GM12878 (cell line): Measurements from ENCODE around the gene SMPDL3A. TPM values are rescaled to one million over a fixed set of nuclear protein-coding genes. Genes with fewer than 3 reads are reported as not detected.

Experiments used
- ATAC-seq: fragments of 200-7000 bp; cut with Tn5 transposase; 3 replicates; pipeline ENCODE4 v1.9.1; 2020; ENCODE audit warnings: mild to moderate bottlenecking, moderate library complexity
- BruUV-seq: library from RNA; stranded (reverse); fragments of 400-500 nt; replicated peaks from 2 replicates; lab custom pipeline; 2021; lab: Mats Ljungman, UMichigan
- CTCF ChIA-PET: fragments of 300-600 bp; sonication (Branson Sonifier 250); formaldehyde crosslinking; extraction: SDS; loops from one replicate; lab custom pipeline; 2021; ENCODE audit warnings: inconsistent platforms; lab: Yijun Ruan, JAX
- POLR2A ChIA-PET: fragments of 350-600 bp; formaldehyde crosslinking; extraction: SDS; loops from one replicate; lab custom pipeline; 2021; ENCODE audit warnings: inconsistent platforms; lab: Charles Lee
- RAD21 ChIA-PET: fragments of 300-600 bp; sonication (Branson Sonifier 250); formaldehyde crosslinking; loops from one replicate; lab custom pipeline; 2023; ENCODE audit warnings: antibody characterized with exemption; ENCODE audit not compliant: unreplicated experiment; lab: Charles Lee
- SMC1A ChIA-PET: fragments of 300-600 bp; sonication (Branson Sonifier 250); formaldehyde crosslinking; loops from one replicate; lab custom pipeline; 2023; ENCODE audit not compliant: unreplicated experiment, uncharacterized antibody; lab: Charles Lee
- DNase-seq: peaks from one replicate; pipeline ENCODE4 v3.0.0-alpha.2; 2011; ENCODE audit warnings: low read depth, low spot score
- FAIRE-seq: peaks from 3 replicates; lab custom pipeline; 2011; peaks lifted over from hg19 to GRCh38; lab: Jason Lieb, UNC
- H2AFZ ChIP-seq: 2 replicates; pipeline ENCODE4 v1.6.0; 2011; ENCODE audit warnings: low read depth, low read length, control low read depth; ENCODE audit not compliant: control insufficient read depth
- H3K27ac ChIP-seq: 2 replicates; pipeline ENCODE4 v1.5.1; 2011; ENCODE audit warnings: control low read depth; ENCODE audit not compliant: control insufficient read depth, insufficient read depth
- H3K27me3 ChIP-seq, 2 experiments: replicated peaks in 1 of 2; 2 replicates each; pipeline versions ENCODE4 v1.6.0 to v1.6.1; 2011; ENCODE audit warnings: low read length in 1 of 2; ENCODE audit not compliant: control insufficient read depth in 2 of 2, insufficient read depth in 2 of 2
- H3K36me3 ChIP-seq, 2 experiments: 2 replicates each; pipeline ENCODE4 v1.5.1; 2011; ENCODE audit warnings: low read length in 1 of 2; ENCODE audit not compliant: control insufficient read depth in 2 of 2, insufficient read depth in 2 of 2
- H3K4me1 ChIP-seq: 2 replicates; pipeline ENCODE4 v1.6.1; 2011; ENCODE audit warnings: mild to moderate bottlenecking, low read length, moderate library complexity, mixed read lengths; ENCODE audit not compliant: control insufficient read depth, insufficient read depth
- H3K4me2 ChIP-seq: 2 replicates; pipeline ENCODE4 v1.6.0; 2011; ENCODE audit warnings: control low read depth; ENCODE audit not compliant: control insufficient read depth, insufficient read depth
- H3K4me3 ChIP-seq: fragments of 200-600 bp; sonication (generic); 2 replicates; pipeline ENCODE4 v1.5.1; 2016
- H3K79me2 ChIP-seq: 2 replicates; pipeline ENCODE4 v1.6.0; 2011; ENCODE audit warnings: low read length; ENCODE audit not compliant: control insufficient read depth, insufficient read depth
- H3K9ac ChIP-seq: 2 replicates; pipeline ENCODE4 v1.8.0; 2011; ENCODE audit warnings: low read length, control low read depth, mixed read lengths; ENCODE audit not compliant: control insufficient read depth, insufficient read depth
- H3K9me3 ChIP-seq: replicated peaks from 3 replicates; pipeline ENCODE4 v1.5.1; 2011; ENCODE audit warnings: mild to moderate bottlenecking, low read length; ENCODE audit not compliant: control insufficient read depth, insufficient read depth
- H4K20me1 ChIP-seq: 2 replicates; pipeline ENCODE4 v1.6.0; 2011; ENCODE audit not compliant: control insufficient read depth, insufficient read depth
- BCL11A ChIP-seq: IDR thresholded peaks from 2 replicates; pipeline ENCODE4 v1.6.1; 2011; ENCODE audit warnings: low read depth, low read length
- DPF2 ChIP-seq: fragments of 450-650 bp; IDR thresholded peaks from 2 replicates; pipeline ENCODE4 v1.6.1; 2017; ENCODE audit warnings: mild to moderate bottlenecking
- EED ChIP-seq: sonication (generic); IDR thresholded peaks from 2 replicates; pipeline ENCODE4 v1.6.1; 2016; ENCODE audit warnings: antibody characterized with exemption, low read depth
- EP300 ChIP-seq, 2 experiments: fragments of 150-350 bp in 1 of 2; IDR thresholded peaks; 2 replicates each; pipeline ENCODE4 v1.6.1; 2011 to 2012; ENCODE audit warnings: low read depth in 2 of 2, low read length in 2 of 2, borderline replicate concordance in 1 of 2, improper control_type of control experiment in 1 of 2, inconsistent platforms in 1 of 2; ENCODE audit not compliant: control insufficient read depth in 1 of 2
- LARP7 ChIP-seq: fragments of 450-650 bp; IDR thresholded peaks from 2 replicates; pipeline ENCODE4 v1.6.1; 2017; ENCODE audit warnings: mild to moderate bottlenecking
- MEF2A ChIP-seq: IDR thresholded peaks from 2 replicates; pipeline ENCODE4 v1.6.1; 2011; ENCODE audit warnings: low read depth, mild to moderate bottlenecking, low read length, moderate library complexity; ENCODE audit not compliant: insufficient read depth
- MTA2 ChIP-seq: fragments of 450-650 bp; IDR thresholded peaks from 2 replicates; pipeline ENCODE4 v1.6.1; 2016; ENCODE audit warnings: low read depth, mild to moderate bottlenecking, moderate library complexity
- NBN ChIP-seq: fragments of 450-650 bp; IDR thresholded peaks from 2 replicates; pipeline ENCODE4 v1.6.1; 2016
- NR2F1 ChIP-seq: fragments of 450-650 bp; conservative IDR thresholded peaks from 2 replicates; pipeline ENCODE4 v1.6.1; 2017; ENCODE audit warnings: mild to moderate bottlenecking
- PML ChIP-seq: IDR thresholded peaks from 2 replicates; pipeline ENCODE4 v1.6.1; 2012; ENCODE audit warnings: low read length, inconsistent platforms
- RELA ChIP-seq: fragments of 450-650 bp; IDR thresholded peaks from 2 replicates; pipeline ENCODE4 v1.8.0; 2014; ENCODE audit warnings: borderline replicate concordance; ENCODE audit not compliant: partially characterized antibody
- RFX5 ChIP-seq: IDR thresholded peaks from 2 replicates; pipeline ENCODE4 v1.6.1; 2011; ENCODE audit warnings: low read depth, low read length, improper control_type of control experiment
- RUNX3 ChIP-seq: IDR thresholded peaks from 2 replicates; pipeline ENCODE4 v1.6.1; 2012; ENCODE audit warnings: low read length, inconsistent platforms
- SIN3A ChIP-seq: IDR thresholded peaks from 2 replicates; pipeline ENCODE4 v1.6.1; 2012; ENCODE audit warnings: low read depth, low read length, improper control_type of control experiment
- SIX5 ChIP-seq: IDR thresholded peaks from 2 replicates; pipeline ENCODE4 v1.6.1; 2011; ENCODE audit warnings: mild to moderate bottlenecking, low read depth, low read length, moderate library complexity; ENCODE audit not compliant: severe bottlenecking
- SRF ChIP-seq, 2 experiments: IDR thresholded peaks; 2 replicates each; pipeline ENCODE4 v1.6.1; 2011; ENCODE audit warnings: low read depth in 2 of 2, low read length in 2 of 2, mild to moderate bottlenecking in 1 of 2, moderate library complexity in 1 of 2
- TCF7 ChIP-seq: IDR thresholded peaks from 2 replicates; pipeline ENCODE4 v1.6.1; 2014; ENCODE audit warnings: antibody characterized with exemption, borderline replicate concordance
- ZNF24 ChIP-seq: fragments of 450-650 bp; IDR thresholded peaks from 2 replicates; pipeline ENCODE4 v1.6.1; 2017; ENCODE audit warnings: antibody characterized with exemption, mild to moderate bottlenecking
- WGBS: methylation state at CpG from one replicate; pipeline ENCODE4 v1.1.6; 2016; ENCODE audit warnings: low lambda C conversion rate; ENCODE audit not compliant: insufficient replicate concordance, insufficient coverage; ENCODE audit errors: missing lambda C conversion rate; 5-methylcytosine and 5-hydroxymethylcytosine counted together
- in situ Hi-C: fragments of 300-500 bp; cut with MboI; formaldehyde crosslinking; loops from 9 replicates; pipeline ENCODE4 v1.14.3; 2018; ENCODE audit warnings: mixed read lengths
- intact Hi-C: fragments of 100-400 bp; cut with micrococcal nuclease; formaldehyde crosslinking; loops from one replicate; pipeline ENCODE4 v1.14.2; 2022; ENCODE audit not compliant: unreplicated experiment
- polyA plus RNA-seq, 11 experiments: library from polyadenylated mRNA; depleted of rRNA in 4 of 11; unstranded in 6 of 11; stranded (reverse) in 5 of 11; fragments of >200 nt; fragmentation: Nextera tagmentation in 4 of 11; fragmentation: Illumina TruSeq in 1 of 11; extraction: Ambion mirVana in 4 of 11; extraction: Trizol in 1 of 11; gene quantifications; 1 replicate in 1 of 11; 2 replicates in 10 of 11; pipeline versions ENCODE4 v1.2.1 to v1.2.3, GENCODE V29; 2011 to 2016; ENCODE audit warnings: inconsistent platforms in 2 of 11, missing spikeins in 2 of 11, low read depth in 1 of 11
- total RNA-seq, 4 experiments: library from RNA; depleted of rRNA in 3 of 4; stranded (reverse); fragments of >200 nt in 3 of 4; fragmentation: Illumina TruSeq in 1 of 4; extraction: Trizol in 1 of 4; gene quantifications; 2 replicates each; pipeline versions ENCODE4 v1.2.1 to v1.2.3, GENCODE V29; 2013 to 2021
- TF ChIP-seq, protein P1 (sequence below): IDR thresholded peaks from 2 replicates; pipeline ENCODE4 v1.6.1; 2012; ENCODE audit warnings: low read length, inconsistent platforms
- TF ChIP-seq, protein P2 (sequence below): fragments of 450-650 bp; IDR thresholded peaks from 2 replicates; pipeline ENCODE4 v1.6.1; 2016; ENCODE audit warnings: mild to moderate bottlenecking
- TF ChIP-seq, protein P3 (sequence below): IDR thresholded peaks from 2 replicates; pipeline ENCODE4 v1.6.1; 2012; ENCODE audit warnings: low read depth, low read length, improper control_type of control experiment
- TF ChIP-seq, protein P4 (sequence below): IDR thresholded peaks from 2 replicates; pipeline ENCODE4 v1.6.1; 2012; ENCODE audit warnings: low read depth, low read length, improper control_type of control experiment

Gene SMPDL3A
- total and polyA plus RNA-seq, 10 of the 15 experiments (the other 5 are each of a cell fraction or from before 2014, with no cell fraction given): 0.05 to 0.91 (median 0.09) TPM; not detected in 3

DNA sequence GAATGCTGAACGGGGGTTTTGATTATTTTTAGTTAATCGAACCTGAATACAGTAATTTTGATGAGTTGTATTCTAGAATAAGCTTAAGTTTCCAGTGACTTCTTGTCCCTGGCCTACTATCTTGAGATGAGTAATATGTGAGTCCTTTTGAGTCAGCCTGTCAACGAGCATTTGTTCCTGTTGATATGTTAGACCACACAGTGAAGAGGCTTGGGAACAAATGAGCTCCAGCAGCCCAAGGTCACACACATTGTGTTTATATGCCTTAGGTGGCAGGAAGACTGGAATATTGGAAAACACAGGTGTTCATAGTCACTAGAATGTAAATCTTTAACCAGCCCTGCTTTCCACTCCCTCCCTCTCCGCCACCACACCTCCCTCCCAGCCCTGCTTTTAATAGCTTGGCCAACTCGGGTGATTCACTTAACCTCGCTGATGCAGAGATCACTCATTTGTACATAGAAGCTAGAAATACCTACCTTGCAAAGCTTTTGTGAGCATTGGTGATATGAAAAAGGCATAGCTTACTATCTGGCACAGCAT lies 9.1 kb downstream of the SMPDL3A start:
- intact Hi-C loops: loop anchor here (5.0 kb wide), 1 partner anchor 134 kb away; no protein-coding TSS in a partner anchor
- WGBS: 0% methylated on average over 5 of the region's 6 CpGs
- no peaks in the 10 kb centered on the region for H3K9me3 ChIP-seq
- ChIA-PET SMC1A (interaction anchor here (0.7 to 4.6 kb wide), 28 partner anchors 9 to 521 kb away, joined by 3 to 48 read pairs (median 4); partner anchors contain the start of gene SMPDL3A), RAD21 (interaction anchor here (0.9 to 3.6 kb wide), 17 partner anchors 9 to 307 kb away, joined by 3 to 23 read pairs (median 8); partner anchors contain the start of gene SMPDL3A), POLR2A (interaction anchor here (1.0 to 2.5 kb wide), 6 partner anchors 9 to 46 kb away, joined by 3 to 15 read pairs (median 4); partner anchors contain the start of gene SMPDL3A), CTCF (interaction anchor here (0.6 to 7.5 kb wide), 20 partner anchors 7 to 613 kb away, joined by 3 to 59 read pairs (median 5); partner anchors contain the start of genes PKIB and SMPDL3A)
- in situ Hi-C loops: no loop called here
- H3K4me1 ChIP-seq: no peaks in the 10 kb centered on the region
- H3K9ac ChIP-seq: no peak overlapping the region
- FAIRE-seq (no peak), DNase-seq (no peak), ATAC-seq (peak; percentile 93)
- H3K4me3 ChIP-seq: no peak overlapping the region
- H3K4me2 ChIP-seq: no peak overlapping the region
- H2AFZ ChIP-seq: no peak overlapping the region
- H3K36me3 ChIP-seq: no peaks in the 10 kb centered on the region
- no peak overlapping the region for H3K27ac ChIP-seq
- no TSS peak for BruUV-seq
- H4K20me1 ChIP-seq: no peaks in the 10 kb centered on the region
- no peaks in the 10 kb centered on the region for H3K79me2 ChIP-seq
- no peaks in the 10 kb centered on the region for H3K27me3 ChIP-seq
- TF ChIP-seq EP300 (IDR thresholded peaks at IDR 0.05; ENCODE audit: borderline replicate concordance in 1 of 2, control insufficient read depth in 1 of 2, low read depth in 2 of 2, low read length in 2 of 2) (peak in 1 of 2 experiments; percentile 14; a peak in 2 of 4 replicates), MEF2A (0 out of 2 replicates have a peak, but pooled peaks have one; percentile 13), LARP7 (no peak), RELA (no peak), SIN3A (no peak), SRF (IDR thresholded peaks at IDR 0.05; ENCODE audit: low read depth in 2 of 2, low read length in 2 of 2) (no peak), BCL11A (0 out of 2 replicates have a peak, but pooled peaks have one; percentile 12), SIX5 (no peak), ZNF24 (0 out of 2 replicates have a peak, but pooled peaks have one; percentile 53), TCF7 (no peak), MTA2 (peak; percentile 68; the same call in 1 of the 2 replicates), NBN (0 out of 2 replicates have a peak, but pooled peaks have one; percentile 52), RFX5 (no peak), PML (no peak), DPF2 (peak; percentile 85), RUNX3 (peak; percentile 27; the same call in 1 of the 2 replicates), NR2F1 (peak; percentile 65), EED (no peak)
- TF ChIP-seq, protein P1, sequence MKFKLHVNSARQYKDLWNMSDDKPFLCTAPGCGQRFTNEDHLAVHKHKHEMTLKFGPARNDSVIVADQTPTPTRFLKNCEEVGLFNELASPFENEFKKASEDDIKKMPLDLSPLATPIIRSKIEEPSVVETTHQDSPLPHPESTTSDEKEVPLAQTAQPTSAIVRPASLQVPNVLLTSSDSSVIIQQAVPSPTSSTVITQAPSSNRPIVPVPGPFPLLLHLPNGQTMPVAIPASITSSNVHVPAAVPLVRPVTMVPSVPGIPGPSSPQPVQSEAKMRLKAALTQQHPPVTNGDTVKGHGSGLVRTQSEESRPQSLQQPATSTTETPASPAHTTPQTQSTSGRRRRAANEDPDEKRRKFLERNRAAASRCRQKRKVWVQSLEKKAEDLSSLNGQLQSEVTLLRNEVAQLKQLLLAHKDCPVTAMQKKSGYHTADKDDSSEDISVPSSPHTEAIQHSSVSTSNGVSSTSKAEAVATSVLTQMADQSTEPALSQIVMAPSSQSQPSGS: peak; percentile 39; the same call in 1 of the 2 replicates
- TF ChIP-seq, protein P2, sequence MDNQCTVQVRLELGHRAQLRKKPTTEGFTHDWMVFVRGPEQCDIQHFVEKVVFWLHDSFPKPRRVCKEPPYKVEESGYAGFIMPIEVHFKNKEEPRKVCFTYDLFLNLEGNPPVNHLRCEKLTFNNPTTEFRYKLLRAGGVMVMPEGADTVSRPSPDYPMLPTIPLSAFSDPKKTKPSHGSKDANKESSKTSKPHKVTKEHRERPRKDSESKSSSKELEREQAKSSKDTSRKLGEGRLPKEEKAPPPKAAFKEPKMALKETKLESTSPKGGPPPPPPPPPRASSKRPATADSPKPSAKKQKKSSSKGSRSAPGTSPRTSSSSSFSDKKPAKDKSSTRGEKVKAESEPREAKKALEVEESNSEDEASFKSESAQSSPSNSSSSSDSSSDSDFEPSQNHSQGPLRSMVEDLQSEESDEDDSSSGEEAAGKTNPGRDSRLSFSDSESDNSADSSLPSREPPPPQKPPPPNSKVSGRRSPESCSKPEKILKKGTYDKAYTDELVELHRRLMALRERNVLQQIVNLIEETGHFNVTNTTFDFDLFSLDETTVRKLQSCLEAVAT: no peak
- TF ChIP-seq, protein P3, sequence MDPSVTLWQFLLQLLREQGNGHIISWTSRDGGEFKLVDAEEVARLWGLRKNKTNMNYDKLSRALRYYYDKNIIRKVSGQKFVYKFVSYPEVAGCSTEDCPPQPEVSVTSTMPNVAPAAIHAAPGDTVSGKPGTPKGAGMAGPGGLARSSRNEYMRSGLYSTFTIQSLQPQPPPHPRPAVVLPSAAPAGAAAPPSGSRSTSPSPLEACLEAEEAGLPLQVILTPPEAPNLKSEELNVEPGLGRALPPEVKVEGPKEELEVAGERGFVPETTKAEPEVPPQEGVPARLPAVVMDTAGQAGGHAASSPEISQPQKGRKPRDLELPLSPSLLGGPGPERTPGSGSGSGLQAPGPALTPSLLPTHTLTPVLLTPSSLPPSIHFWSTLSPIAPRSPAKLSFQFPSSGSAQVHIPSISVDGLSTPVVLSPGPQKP: no peak
- TF ChIP-seq, protein P4, sequence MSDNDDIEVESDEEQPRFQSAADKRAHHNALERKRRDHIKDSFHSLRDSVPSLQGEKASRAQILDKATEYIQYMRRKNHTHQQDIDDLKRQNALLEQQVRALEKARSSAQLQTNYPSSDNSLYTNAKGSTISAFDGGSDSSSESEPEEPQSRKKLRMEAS: no peak
